H9 (cell line): ENCODE data around the gene TAAR2. TPM values are rescaled to one million over a fixed set of nuclear protein-coding genes. Genes with fewer than 3 reads are reported as not detected.

Experiments used
- DNase-seq: peaks from one replicate; pipeline ENCODE4 v3.0.0-alpha.2; 2017
- H2AFZ ChIP-seq: one replicate; pipeline ENCODE4 v1.6.1; 2013; ENCODE audit warnings: mild to moderate bottlenecking, low read length, control low read depth, moderate library complexity
- H2AK5ac ChIP-seq: 2 replicates; pipeline ENCODE4 v1.6.1; 2013; ENCODE audit warnings: low read length, control low read depth, mixed read lengths; ENCODE audit not compliant: insufficient read length
- H2BK120ac ChIP-seq: one replicate; pipeline ENCODE4 v1.6.1; 2013; ENCODE audit warnings: low read depth, mild to moderate bottlenecking, low read length, control low read depth, inconsistent platforms; ENCODE audit not compliant: poor library complexity, severe bottlenecking
- H2BK12ac ChIP-seq: 2 replicates; pipeline ENCODE4 v1.6.1; 2013; ENCODE audit warnings: low read length, control low read depth, mixed read lengths, low read depth; ENCODE audit not compliant: insufficient read length
- H2BK15ac ChIP-seq: 2 replicates; pipeline ENCODE4 v1.6.1; 2013; ENCODE audit warnings: low read depth, low read length, control low read depth
- H2BK20ac ChIP-seq: one replicate; pipeline ENCODE4 v1.6.1; 2013; ENCODE audit warnings: low read depth, mild to moderate bottlenecking, low read length, control low read depth, inconsistent platforms; ENCODE audit not compliant: poor library complexity, severe bottlenecking
- H2BK5ac ChIP-seq: 2 replicates; pipeline ENCODE4 v1.6.1; 2013; ENCODE audit warnings: low read length, control low read depth, mixed read lengths; ENCODE audit not compliant: insufficient read length
- H3K14ac ChIP-seq: 2 replicates; pipeline ENCODE4 v1.6.1; 2013; ENCODE audit warnings: low read length, control low read depth; ENCODE audit not compliant: insufficient read depth
- H3K18ac ChIP-seq: 2 replicates; pipeline ENCODE4 v1.6.1; 2013; ENCODE audit warnings: low read depth, mild to moderate bottlenecking, mixed read lengths, low read length, control low read depth; ENCODE audit not compliant: insufficient read length
- H3K23ac ChIP-seq: 2 replicates; pipeline ENCODE4 v1.6.1; 2013; ENCODE audit warnings: low read length, control low read depth, mixed read lengths, low read depth; ENCODE audit not compliant: insufficient read length
- H3K23me2 ChIP-seq: 2 replicates; pipeline ENCODE4 v1.6.1; 2013; ENCODE audit warnings: low read depth, mild to moderate bottlenecking, mixed read lengths, low read length, control low read depth; ENCODE audit not compliant: insufficient read length, poor library complexity, severe bottlenecking
- H3K27ac ChIP-seq: 2 replicates; pipeline ENCODE4 v1.5.1; 2013; ENCODE audit warnings: low read length, control low read depth, mixed read lengths, low read depth; ENCODE audit not compliant: insufficient read length
- H3K27me3 ChIP-seq: 2 replicates; pipeline ENCODE4 v1.6.1; 2013; ENCODE audit warnings: low read length, control low read depth, inconsistent platforms; ENCODE audit not compliant: insufficient read depth
- H3K4ac ChIP-seq: 2 replicates; pipeline ENCODE4 v1.6.1; 2013; ENCODE audit warnings: low read depth, mild to moderate bottlenecking, control low read depth, inconsistent platforms, low read length, moderate library complexity
- H3K4me1 ChIP-seq: 2 replicates; pipeline ENCODE4 v1.6.1; 2013; ENCODE audit warnings: low read length, control low read depth, inconsistent platforms; ENCODE audit not compliant: insufficient read depth
- H3K4me2 ChIP-seq: 2 replicates; pipeline ENCODE4 v1.6.1; 2013; ENCODE audit warnings: low read length, control low read depth, mixed read lengths; ENCODE audit not compliant: insufficient read length, insufficient read depth
- H3K56ac ChIP-seq: 2 replicates; pipeline ENCODE4 v1.6.1; 2013; ENCODE audit warnings: low read depth, mild to moderate bottlenecking, mixed read lengths, low read length, control low read depth; ENCODE audit not compliant: insufficient read length
- H3K79me1 ChIP-seq: 2 replicates; pipeline ENCODE4 v1.6.1; 2013; ENCODE audit warnings: low read depth, mild to moderate bottlenecking, moderate library complexity, low read length, control low read depth, inconsistent platforms; ENCODE audit not compliant: insufficient read depth, poor library complexity, severe bottlenecking
- H3K79me2 ChIP-seq: 2 replicates; pipeline ENCODE4 v1.6.1; 2013; ENCODE audit warnings: low read length, control low read depth, inconsistent platforms; ENCODE audit not compliant: insufficient read depth
- H3K9ac ChIP-seq: 2 replicates; pipeline ENCODE4 v1.6.1; 2013; ENCODE audit warnings: low read length, control low read depth, mixed read lengths; ENCODE audit not compliant: insufficient read length; ENCODE audit errors: extremely low read depth
- H3K9me3 ChIP-seq: one replicate; pipeline ENCODE4 v1.6.1; 2013; ENCODE audit warnings: low read depth, low read length, inconsistent platforms; ENCODE audit not compliant: control insufficient read depth
- H3T11ph ChIP-seq: one replicate; pipeline ENCODE4 v1.6.1; 2013; ENCODE audit warnings: mild to moderate bottlenecking, low read length, control low read depth, inconsistent platforms
- H4K20me1 ChIP-seq: one replicate; pipeline ENCODE4 v1.6.1; 2013; ENCODE audit not compliant: control insufficient read depth, insufficient read length, insufficient read depth
- H4K5ac ChIP-seq: 2 replicates; pipeline ENCODE4 v1.6.1; 2013; ENCODE audit warnings: low read depth, mild to moderate bottlenecking, mixed read lengths, low read length, control low read depth; ENCODE audit not compliant: insufficient read length
- H4K8ac ChIP-seq: replicated peaks from 2 replicates; pipeline ENCODE4 v1.6.1; 2013; ENCODE audit warnings: low read length, control low read depth, mixed read lengths, low read depth; ENCODE audit not compliant: insufficient read length
- H4K91ac ChIP-seq: 2 replicates; pipeline ENCODE4 v1.6.1; 2013; ENCODE audit warnings: low read depth, mild to moderate bottlenecking, moderate library complexity, mixed read lengths, low read length, control low read depth; ENCODE audit not compliant: insufficient read length
- H3K27ac Mint-ChIP-seq, 3 experiments: 2 replicates in 2 of 3; 3 replicates in 1 of 3; pipeline ENCODE4 v1.8.0; 2020 to 2021; ENCODE audit warnings: mixed read lengths in 3 of 3, mild to moderate bottlenecking in 1 of 3, moderate library complexity in 1 of 3
- H3K27me3 Mint-ChIP-seq: 2 replicates; pipeline ENCODE4 v1.8.0; 2021; ENCODE audit warnings: low read depth, mild to moderate bottlenecking, moderate library complexity, mixed read lengths
- H3K36me3 Mint-ChIP-seq, 3 experiments: 2 replicates in 2 of 3; 3 replicates in 1 of 3; pipeline ENCODE4 v1.8.0; 2020 to 2021; ENCODE audit warnings: low read depth in 3 of 3, mixed read lengths in 3 of 3; ENCODE audit not compliant: insufficient read depth in 1 of 3
- H3K4me1 Mint-ChIP-seq, 2 experiments: 2 replicates each; pipeline ENCODE4 v1.8.0; 2020; ENCODE audit warnings: mixed read lengths in 2 of 2
- H3K4me3 Mint-ChIP-seq, 2 experiments: 2 replicates in 1 of 2; 3 replicates in 1 of 2; pipeline ENCODE4 v1.8.0; 2020 to 2021; ENCODE audit warnings: mild to moderate bottlenecking in 2 of 2, mixed read lengths in 2 of 2, moderate library complexity in 1 of 2
- H3K9me3 Mint-ChIP-seq, 2 experiments: 2 replicates in 1 of 2; 3 replicates in 1 of 2; pipeline ENCODE4 v1.8.0; 2020; ENCODE audit warnings: mild to moderate bottlenecking in 2 of 2, mixed read lengths in 2 of 2, moderate library complexity in 1 of 2
- CTCF ChIP-seq: fragments of 200-600 bp; sonication (generic); conservative IDR thresholded peaks from 3 replicates; pipeline ENCODE4 v1.8.0; 2021; ENCODE audit warnings: antibody characterized with exemption, mild to moderate bottlenecking
- WGBS: extraction: QIAGEN DNeasy Blood & Tissue Kit; methylation state at CpG from one replicate; pipeline ENCODE4 v1.1.7; 2013; ENCODE audit warnings: missing lambda C conversion rate, low lambda C conversion rate, mixed read lengths; ENCODE audit not compliant: insufficient read length; ENCODE audit errors: extremely low coverage; 5-methylcytosine and 5-hydroxymethylcytosine counted together
- total RNA-seq: library from RNA; stranded (reverse); gene quantifications from 2 replicates; pipeline ENCODE4 v1.2.1, GENCODE V29; 2021

TAAR2 gene
- total RNA-seq, 1 experiment from 2014 or later: not detected

- peak within 1 kb of the TSS in 2 of 3 experiments; percentile 73 to 86; a peak in 3 of 7 replicates for H3K27ac Mint-ChIP-seq
- H4K20me1 ChIP-seq: no peaks in the 10 kb centered on the region
- H3K79me2 ChIP-seq: no peaks in the 10 kb centered on the region
- DNase-seq: no peak
- H3K14ac ChIP-seq: no peak within 1 kb of the TSS
- H3K27ac ChIP-seq: no peak within 1 kb of the TSS
- no peak within 1 kb of the TSS for H3K23ac ChIP-seq
- no peak within 1 kb of the TSS for H3K56ac ChIP-seq
- H3K4me1 Mint-ChIP-seq: peaks cover 32% of the 10 kb centered on the region in 2 experiments
- H3K9ac ChIP-seq: no peak within 1 kb of the TSS
- H2BK12ac ChIP-seq: no peak within 1 kb of the TSS
- no peak within 1 kb of the TSS for H4K5ac ChIP-seq
- H3K4me2 ChIP-seq: no peak within 1 kb of the TSS
- H3K79me1 ChIP-seq: no peaks in the 10 kb centered on the region
- no peaks in the 10 kb centered on the region; a peak in 2 of 5 replicates for H3K9me3 Mint-ChIP-seq
- WGBS: no CpG with 5 or more reads among the region's 15 CpGs
- no peaks in the 10 kb centered on the region for H3K36me3 Mint-ChIP-seq
- no peak within 1 kb of the TSS; a peak in 1 of 5 replicates for H3K4me3 Mint-ChIP-seq
- TF ChIP-seq CTCF: no peak
- no peak within 1 kb of the TSS for H4K91ac ChIP-seq
- peaks cover 7% of the 10 kb centered on the region; the same call in 1 of the 2 replicates for H3K4me1 ChIP-seq
- H2BK15ac ChIP-seq: no peak within 1 kb of the TSS
- no peak within 1 kb of the TSS for H2AK5ac ChIP-seq
- H3K9me3 ChIP-seq: no peaks in the 10 kb centered on the region
- H3K27me3 Mint-ChIP-seq: no peaks in the 10 kb centered on the region
- H3K27me3 ChIP-seq: no peaks in the 10 kb centered on the region
- H3K18ac ChIP-seq: no peak within 1 kb of the TSS
- H4K8ac ChIP-seq: no peak within 1 kb of the TSS
- H2BK20ac ChIP-seq: no peak within 1 kb of the TSS
- H3T11ph ChIP-seq: no peak within 1 kb of the TSS
- H2BK120ac ChIP-seq: no peak within 1 kb of the TSS
- no peak within 1 kb of the TSS for H3K4ac ChIP-seq
- no peak within 1 kb of the TSS for H2BK5ac ChIP-seq
- H3K23me2 ChIP-seq: no peaks in the 10 kb centered on the region
- H2AFZ ChIP-seq: no peak within 1 kb of the TSS
Observed at GRCh38 chr6:132570221-132570777, 53.8 kb downstream of the TAAR2 start, which contains the start of gene TAAR6. Gene TAAR6, plus strand, starts transcription at chr6:132570322. Its CDS starts 0 bp downstream, at chr6:132570322.
